ENCODE data around the gene COL4A4.
"Not testable (repeated sequence)": the region's sequence is repeated elsewhere in the genome, so short reads cannot be mapped to it uniquely, and the experiment has no call there.

Gene COL4A4

GRCh38 chr2:227115761-227116160 lies 48.2 kb downstream of the COL4A4 start:
- DNase-seq (ENCODE audit: low read depth in 3 of 3), result no peak

DNA sequence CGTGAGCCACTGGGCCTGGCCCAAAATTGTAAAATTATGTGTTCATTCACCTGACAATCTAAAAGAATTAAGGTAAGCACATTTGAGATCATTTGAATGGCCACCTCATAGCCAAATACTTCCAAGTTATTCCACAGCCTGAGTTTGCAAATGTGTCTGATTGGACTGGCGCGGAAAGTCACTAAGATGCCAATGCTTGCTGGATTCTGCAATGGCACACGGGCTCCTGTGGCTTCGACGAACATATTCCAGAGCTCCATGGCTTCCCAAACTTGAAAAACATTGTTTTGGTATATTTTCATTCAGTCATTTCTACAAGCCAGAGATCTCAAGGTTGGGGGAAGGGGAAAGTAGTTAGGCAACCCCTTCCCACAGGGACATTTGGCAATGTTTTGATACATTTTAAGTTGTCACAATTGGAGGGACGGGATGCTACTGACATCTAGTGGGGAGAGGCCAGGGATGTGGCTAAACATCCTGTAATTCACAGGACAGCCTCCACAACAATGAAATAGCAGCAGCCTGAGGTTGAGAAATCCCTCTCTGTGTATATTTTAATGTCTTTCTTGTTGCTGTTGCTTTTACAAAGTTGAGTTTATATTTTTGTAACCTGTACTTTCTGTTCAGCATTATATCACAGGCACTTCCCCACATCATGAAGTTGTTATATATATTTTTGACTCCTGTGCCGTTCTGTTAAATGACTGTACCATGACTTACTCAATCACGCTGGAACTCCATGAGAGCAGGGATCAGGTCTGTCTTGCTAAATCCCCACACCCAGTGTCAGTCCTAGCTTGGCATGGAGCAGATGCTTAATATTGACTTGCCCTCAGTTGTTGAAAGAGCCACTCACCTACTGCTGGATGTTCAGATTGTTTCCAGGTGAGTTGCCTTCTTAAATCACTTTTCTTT lies 56.9 kb downstream of the COL4A4 start:
- peak; percentile 9 to 30 (median 16) for DNase-seq (ENCODE audit: low read depth in 3 of 3)

- no peak for DNase-seq (ENCODE audit: low read depth in 3 of 3)
Observed at GRCh38 chr2:227103583-227103982, 60.4 kb downstream of the COL4A4 start.

- DNase-seq (ENCODE audit: low read depth in 3 of 3), result no peak
Observed at GRCh38 chr2:227099340-227099739, 64.7 kb downstream of the COL4A4 start.

GRCh38 chr2:227098162-227098515 lies 65.9 kb downstream of the COL4A4 start:
- no peak for DNase-seq (ENCODE audit: low read depth in 3 of 3)

- DNase-seq (ENCODE audit: low read depth in 3 of 3), result no peak
Observed at GRCh38 chr2:227097495-227098161, 66.4 kb downstream of the COL4A4 start.

DNA sequence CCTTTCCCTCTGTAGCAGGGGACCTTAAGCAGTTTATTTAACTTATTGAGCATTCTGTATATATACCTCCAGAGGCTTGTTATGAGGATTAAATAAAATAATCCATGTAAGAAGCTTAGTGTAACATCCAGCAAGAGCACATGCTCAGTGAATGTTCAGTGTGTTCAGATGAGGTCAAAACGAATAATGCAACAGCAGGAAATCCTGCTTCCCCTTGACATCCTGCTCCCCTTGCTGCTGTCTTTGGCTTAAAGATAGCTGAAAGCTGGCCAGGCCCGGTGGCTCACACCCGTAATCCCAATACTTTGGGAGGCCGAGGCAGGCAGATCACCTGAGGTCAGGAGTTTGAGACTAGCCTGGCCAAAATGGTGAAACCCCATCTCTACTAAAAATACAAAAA lies 68.7 kb downstream of the COL4A4 start:
- DNase-seq (ENCODE audit: low read depth in 3 of 3), result no peak

GRCh38 chr2:227082286-227082685 lies 81.7 kb downstream of the COL4A4 start:
- no peak for DNase-seq (ENCODE audit: low read depth in 3 of 3)

DNA sequence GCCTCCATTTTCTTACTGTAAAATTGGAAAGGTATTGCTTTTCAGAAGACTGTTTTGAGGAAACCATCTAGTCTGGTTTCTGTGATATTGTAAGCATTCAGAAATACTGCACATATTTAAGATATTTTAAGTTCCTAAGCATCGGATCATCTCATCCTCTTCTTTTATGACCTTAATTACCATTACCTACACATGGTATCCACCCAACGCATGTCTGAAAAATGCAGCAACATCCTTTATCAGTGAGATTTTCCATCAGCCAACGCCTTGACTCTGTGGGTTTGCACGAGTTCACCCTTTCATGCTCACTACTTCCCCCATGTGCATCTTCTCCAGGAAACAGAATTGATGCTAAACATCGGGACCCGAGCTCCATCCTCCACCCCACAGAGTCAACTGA lies 84.3 kb downstream of the COL4A4 start:
- DNase-seq (ENCODE audit: low read depth in 3 of 3), result no peak

- DNase-seq (ENCODE audit: low read depth in 3 of 3), result not testable (repeated sequence)
Observed at GRCh38 chr2:227065065-227065464, 98.9 kb downstream of the COL4A4 start.

GRCh38 chr2:227058888-227059399 lies 105.1 kb downstream of the COL4A4 start:
- DNase-seq (ENCODE audit: low read depth in 3 of 3), result no peak

DNA sequence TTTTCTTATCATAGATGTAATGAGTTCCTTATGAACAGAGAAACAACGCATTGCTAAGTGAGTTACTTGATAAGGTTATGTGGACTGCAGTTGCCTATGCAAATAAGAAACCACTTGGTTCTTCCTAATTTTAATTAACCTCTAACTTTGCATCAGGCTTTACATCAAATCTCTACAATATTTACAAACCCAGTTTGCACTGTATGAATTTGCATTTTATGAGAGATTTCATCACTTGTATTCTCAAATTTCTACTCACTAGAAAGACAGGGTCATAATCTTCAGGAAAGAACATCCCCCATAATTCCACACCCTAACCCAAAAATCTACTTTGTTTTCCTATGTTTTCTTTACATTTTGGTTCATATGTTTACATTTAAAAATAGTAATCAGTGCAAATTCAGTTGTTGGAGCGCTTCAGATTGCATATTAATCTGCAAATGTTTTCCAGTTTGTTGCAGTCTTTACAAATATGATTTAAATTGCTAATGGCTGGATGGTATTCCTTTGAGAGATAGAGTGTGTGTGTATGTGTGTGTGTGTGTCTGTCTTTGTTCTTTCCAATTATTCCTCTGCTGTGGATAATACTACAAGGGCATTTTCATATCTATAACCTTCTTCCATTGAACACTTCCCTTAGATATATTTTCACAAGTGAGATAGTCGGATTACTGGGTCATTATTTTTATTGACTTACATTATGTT lies 106.1 kb downstream of the COL4A4 start:
- DNase-seq (ENCODE audit: low read depth in 3 of 3), result no peak

- no peak for DNase-seq (ENCODE audit: low read depth in 3 of 3)
Observed at GRCh38 chr2:227057060-227057459, 106.9 kb downstream of the COL4A4 start.

- no peak for DNase-seq (ENCODE audit: low read depth in 3 of 3)
Observed at GRCh38 chr2:227054006-227054405, 110.0 kb downstream of the COL4A4 start.

- DNase-seq (ENCODE audit: low read depth in 3 of 3), result no peak
Observed at GRCh38 chr2:227052879-227053278, 111.1 kb downstream of the COL4A4 start.

DNA sequence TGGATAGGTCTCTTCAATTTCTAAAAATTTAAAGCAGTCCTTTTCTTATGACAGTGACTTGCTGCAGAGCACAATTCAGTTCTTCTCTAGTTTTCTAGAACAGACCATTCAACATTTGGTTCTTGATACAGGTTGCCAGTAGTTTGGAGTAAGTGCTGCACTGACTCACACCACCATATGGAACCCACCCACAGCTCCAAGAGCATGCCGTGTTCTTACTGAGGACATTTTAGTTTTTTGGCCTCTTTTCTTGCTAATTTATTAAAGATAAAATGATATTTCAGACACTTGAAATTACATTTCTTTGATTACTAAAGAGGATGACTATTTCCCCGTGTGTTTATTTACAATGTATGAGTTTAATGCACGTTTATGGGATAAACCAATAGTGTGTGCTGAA lies 120.0 kb downstream of the COL4A4 start:
- DNase-seq (ENCODE audit: low read depth in 3 of 3), result no peak

DNA sequence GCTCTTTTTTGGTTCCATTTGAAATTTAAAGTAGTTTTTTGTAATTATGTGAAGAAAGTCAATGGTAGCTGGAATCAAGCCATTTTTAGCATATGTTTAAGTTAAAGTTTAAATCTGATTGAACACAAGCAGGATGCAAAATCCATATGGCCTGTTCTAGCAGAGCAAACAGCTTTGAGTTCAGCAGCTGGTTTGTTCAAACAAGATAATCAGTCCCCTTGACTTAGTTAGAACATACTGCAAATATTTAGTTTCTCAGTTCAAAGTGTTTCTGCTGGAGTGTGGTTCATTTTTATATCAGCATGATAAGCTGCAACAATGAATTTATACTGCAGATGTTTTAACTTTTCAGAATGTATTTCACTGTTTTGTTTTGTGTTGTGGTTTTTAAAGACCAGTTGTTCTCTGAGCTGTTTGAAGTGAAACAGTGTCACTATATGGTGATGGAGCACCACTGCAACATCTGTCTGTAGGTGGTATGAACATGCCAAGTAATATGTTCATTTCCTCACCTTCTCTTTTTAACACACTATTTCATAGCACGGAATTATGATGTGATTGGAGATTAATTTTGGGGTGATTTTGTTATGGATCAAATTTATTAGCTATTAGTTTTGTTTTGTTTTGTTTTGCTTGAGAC lies 125.3 kb downstream of the COL4A4 start:
- DNase-seq (ENCODE audit: low read depth in 3 of 3), result no peak

GRCh38 chr2:227036527-227036926 lies 127.5 kb downstream of the COL4A4 start:
- no peak for DNase-seq (ENCODE audit: low read depth in 3 of 3)

DNA sequence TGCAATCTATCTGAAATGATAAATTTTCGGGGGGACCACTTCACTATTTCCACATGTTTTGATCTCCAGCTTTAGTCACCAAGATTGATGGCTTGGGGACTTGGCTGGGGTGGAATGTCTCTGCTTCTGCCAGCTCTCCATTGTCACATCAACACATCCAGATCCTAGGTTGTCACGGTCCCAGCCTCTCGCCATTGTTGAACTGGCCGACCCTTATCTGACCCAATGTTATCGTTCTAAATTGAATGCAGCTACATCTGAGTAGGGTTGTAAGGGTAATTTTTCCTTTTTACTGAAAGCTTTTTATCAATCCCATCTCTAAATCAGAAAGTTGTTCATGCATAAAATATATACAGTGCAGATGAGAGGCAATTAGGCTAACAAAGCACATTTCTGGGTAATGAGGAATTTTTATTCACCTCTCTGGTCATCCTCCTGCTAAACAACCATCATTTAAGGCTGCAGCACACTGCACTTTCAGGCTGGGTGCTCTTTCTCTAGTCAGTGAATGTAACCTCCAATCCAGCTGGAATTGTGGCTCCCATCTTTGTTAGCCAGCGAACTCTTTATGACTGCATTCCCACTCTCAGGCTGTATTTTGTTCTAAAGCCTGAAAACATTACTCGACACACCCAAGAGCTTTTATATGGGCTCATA lies 128.2 kb downstream of the COL4A4 start:
- DNase-seq (ENCODE audit: low read depth in 3 of 3), result no peak

GRCh38 chr2:227033471-227034148 lies 130.4 kb downstream of the COL4A4 start:
- peak in 1 of 3 donors; percentile 4 for DNase-seq (ENCODE audit: low read depth in 3 of 3)

- DNase-seq (ENCODE audit: low read depth in 3 of 3), result no peak
Observed at GRCh38 chr2:227031379-227031778, 132.6 kb downstream of the COL4A4 start.
